B cell (primary cell): ENCODE measurements around the gene NDUFB10. TPM values are rescaled to one million over a fixed set of nuclear protein-coding genes. Genes with fewer than 3 reads are reported as not detected.

Experiments used
- ATAC-seq: fragments of 200-7000 bp; cut with Tn5 transposase; one replicate; pipeline ENCODE4 v1.10.0; 2021; ENCODE audit warnings: low read depth, mild to moderate bottlenecking, moderate number of reproducible peaks, moderate library complexity
- CTCF ChIA-PET: fragments of 350-600 bp; sonication (Branson Sonifier 250); formaldehyde crosslinking; loops from one replicate; lab custom pipeline; 2021; ENCODE audit warnings: antibody characterized with exemption, inconsistent platforms; lab: Charles Lee
- POLR2A ChIA-PET: fragments of 350-600 bp; sonication (Branson Sonifier 250); formaldehyde crosslinking; loops from one replicate; lab custom pipeline; 2021; ENCODE audit warnings: antibody characterized with exemption; lab: Charles Lee
- DNase-seq: peaks from one replicate; pipeline ENCODE4 v3.0.0; 2013
- H2AFZ ChIP-seq: 2 replicates; pipeline ENCODE4 v1.6.1; 2012; ENCODE audit warnings: mild to moderate bottlenecking, low read depth, low read length; ENCODE audit not compliant: insufficient read depth, poor library complexity, severe bottlenecking
- H3K27ac ChIP-seq, 2 donors: 1 replicate in 1 of 2; 2 replicates in 1 of 2; pipeline ENCODE4 v1.5.1; 2012 to 2013; ENCODE audit warnings: low read length in 2 of 2, mild to moderate bottlenecking in 2 of 2, moderate library complexity in 1 of 2
- H3K27me3 ChIP-seq, 4 experiments: fragments of 200-600 bp in 1 of 4; sonication (generic) in 1 of 4; replicated peaks in 1 of 4; 1 replicate in 2 of 4; 2 replicates in 2 of 4; pipeline versions ENCODE4 v1.6.1 to v1.7.0; 2013 to 2016; ENCODE audit warnings: low read length in 3 of 4, mild to moderate bottlenecking in 2 of 4, mixed read lengths in 1 of 4, moderate library complexity in 1 of 4; ENCODE audit not compliant: insufficient read depth in 4 of 4, control insufficient read depth in 3 of 4; ENCODE audit errors: control extremely low read depth in 1 of 4
- H3K36me3 ChIP-seq, 2 experiments: replicated peaks in 1 of 2; 1 replicate in 1 of 2; 2 replicates in 1 of 2; pipeline versions ENCODE4 v1.6.1 to v1.7.1; 2013; ENCODE audit warnings: low read length in 1 of 2; ENCODE audit not compliant: insufficient read depth in 2 of 2, control insufficient read depth in 1 of 2; ENCODE audit errors: control extremely low read depth in 1 of 2, extremely low read depth in 1 of 2
- H3K4me1 ChIP-seq, 2 donors: fragments of 200-600 bp in 1 of 2; sonication (generic) in 1 of 2; 1 replicate in 1 of 2; 2 replicates in 1 of 2; pipeline versions ENCODE4 v1.5.1 to v1.6.1; 2013 to 2017; ENCODE audit warnings: low read length in 2 of 2; ENCODE audit not compliant: control insufficient read depth in 2 of 2, insufficient read depth in 2 of 2
- H3K4me2 ChIP-seq: replicated peaks from 2 replicates; pipeline ENCODE3; 2012; ENCODE audit warnings: mild to moderate bottlenecking, low read depth, low read length; ENCODE audit not compliant: poor library complexity, severe bottlenecking
- H3K4me3 ChIP-seq, 5 experiments: fragments of 200-600 bp in 1 of 5; sonication (generic) in 1 of 5; 1 replicate in 3 of 5; 2 replicates in 2 of 5; pipeline versions ENCODE4 v1.5.1 to v1.7.0; 2011 to 2016; ENCODE audit warnings: low read length in 4 of 5, mild to moderate bottlenecking in 4 of 5, low read depth in 2 of 5, control low read depth in 1 of 5, moderate library complexity in 1 of 5; ENCODE audit not compliant: insufficient read depth in 1 of 5; ENCODE audit errors: control extremely low read depth in 1 of 5, extremely low read depth in 1 of 5
- H3K79me2 ChIP-seq: fragments of 200-600 bp; sonication (generic); one replicate; pipeline ENCODE4 v1.6.0; 2016; ENCODE audit warnings: low read length; ENCODE audit not compliant: control insufficient read depth, insufficient read depth
- H3K9ac ChIP-seq: fragments of 200-600 bp; sonication (generic); 2 replicates; pipeline ENCODE4 v1.6.1; 2017; ENCODE audit warnings: mild to moderate bottlenecking, low read length, moderate library complexity
- H3K9me3 ChIP-seq, 3 donors: one replicate each; pipeline versions ENCODE4 v1.6.1 to v1.7.1; 2013; ENCODE audit warnings: low read length in 2 of 3; ENCODE audit not compliant: control insufficient read depth in 2 of 3, insufficient read depth in 1 of 3; ENCODE audit errors: control extremely low read depth in 1 of 3
- H4K20me1 ChIP-seq: 2 replicates; pipeline ENCODE4 v1.6.0; 2012; ENCODE audit warnings: mild to moderate bottlenecking, low read length; ENCODE audit not compliant: insufficient read depth, control insufficient read depth, poor library complexity, severe bottlenecking
- H3K27ac Mint-ChIP-seq: one replicate; pipeline ENCODE4 v1.8.0; 2021; ENCODE audit warnings: mixed read lengths
- H3K27me3 Mint-ChIP-seq: one replicate; pipeline ENCODE4 v1.8.0; 2021; ENCODE audit warnings: mixed read lengths
- H3K4me1 Mint-ChIP-seq: one replicate; pipeline ENCODE4 v1.8.0; 2021; ENCODE audit warnings: mixed read lengths
- H3K4me3 Mint-ChIP-seq: one replicate; pipeline ENCODE4 v1.8.0; 2021; ENCODE audit warnings: mixed read lengths
- H3K9me3 Mint-ChIP-seq: one replicate; pipeline ENCODE4 v1.8.0; 2022; ENCODE audit warnings: mixed read lengths; ENCODE audit not compliant: insufficient read depth
- WGBS: methylation state at CpG from one replicate; pipeline ENCODE4 v1.1.5; 2013; ENCODE audit warnings: missing lambda C conversion rate; ENCODE audit not compliant: insufficient coverage; 5-methylcytosine and 5-hydroxymethylcytosine counted together
- intact Hi-C: fragments of 100-400 bp; cut with micrococcal nuclease; formaldehyde crosslinking; loops from one replicate; pipeline ENCODE4 v1.10.0; 2022
- polyA plus RNA-seq: library from polyadenylated mRNA; depleted of rRNA; stranded (reverse); fragments of >200 nt; gene quantifications from 2 replicates; pipeline ENCODE4 v1.2.3, GENCODE V29; 2012
- total RNA-seq, 2 donors: library from RNA; stranded (reverse); fragments of 120-200 nt in 1 of 2; gene quantifications; 1 replicate in 1 of 2; 2 replicates in 1 of 2; pipeline versions ENCODE4 v1.2.3 to v1.2.4, GENCODE V29; 2013 to 2022
- TF ChIP-seq, protein P1 (sequence below): fragments of 200-600 bp; IDR thresholded peaks from one replicate; pipeline ENCODE4 v1.8.0; 2022; ENCODE audit warnings: antibody characterized with exemption, mild to moderate bottlenecking

Gene NDUFB10
- total and polyA plus RNA-seq, 2 donors (not counting 1 experiment from before 2014, with no cell fraction given): 70.4 to 92.6 TPM

DNA sequence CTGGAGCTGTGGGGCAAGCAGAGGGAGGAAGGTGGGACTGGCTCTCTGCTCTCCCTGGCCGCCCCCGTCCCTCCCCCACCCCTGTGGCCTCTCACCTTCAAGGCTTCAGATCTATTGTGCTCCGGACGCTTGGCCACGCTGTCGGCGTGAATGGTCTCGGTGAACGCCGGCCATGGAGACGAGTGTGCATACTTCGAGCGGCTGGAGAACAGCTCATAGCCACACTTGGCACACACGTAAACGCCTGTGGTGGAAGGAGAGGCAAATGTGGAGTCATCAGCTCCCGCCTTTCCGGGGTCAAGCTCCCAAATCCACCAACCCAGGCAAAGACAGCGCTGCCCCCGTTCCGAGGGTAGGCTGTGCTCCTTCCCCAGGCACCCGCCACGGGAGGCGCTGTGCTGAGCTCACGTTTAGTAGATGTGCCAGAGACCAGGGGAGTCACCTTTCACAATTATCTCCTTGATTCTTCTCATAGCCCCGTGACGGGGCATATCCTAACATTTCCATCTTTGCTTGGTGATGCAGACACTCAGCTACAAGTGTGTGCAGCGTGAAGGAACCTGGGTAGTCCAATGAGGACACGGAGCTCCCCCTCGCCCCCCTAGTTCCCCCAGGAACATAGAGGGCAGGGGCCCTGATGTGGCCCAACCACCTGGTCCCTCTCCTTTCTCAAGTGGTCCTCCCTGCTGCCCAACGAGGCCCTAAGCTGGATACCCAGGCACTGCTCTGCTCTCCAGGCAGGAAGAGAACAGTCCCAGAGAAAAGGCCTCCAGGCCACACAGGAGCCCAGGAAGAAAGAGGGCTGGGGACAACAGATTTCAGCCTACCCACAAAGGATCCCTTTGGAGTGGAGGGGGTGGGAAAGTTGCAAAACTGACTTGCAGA lies 17.9 kb upstream of the NDUFB10 start:
- H3K27me3 Mint-ChIP-seq: no peaks in the 10 kb centered on the region
- POLR2A ChIA-PET: interaction anchor here (0.8 kb wide), 1 partner anchor 19 kb away, joined by 3 read pairs; no protein-coding TSS in a partner anchor
- Histone ChIP-seq H3K4me1 (peaks cover 14 to 19% of the 10 kb centered on the region in 2 donors), H3K27ac (no peak overlapping the region), H3K27me3 (no peaks in the 10 kb centered on the region), H3K36me3 (peaks cover 0 to 12% of the 10 kb centered on the region in 2 experiments), H3K9me3 (no peaks in the 10 kb centered on the region), H2AFZ (no peak overlapping the region), H3K4me2 (peak overlapping the region; percentile 81), H3K4me3 (peak overlapping the region in 1 of 5 experiments; percentile 42), H4K20me1 (no peaks in the 10 kb centered on the region), H3K9ac (no peak overlapping the region), H3K79me2 (no peaks in the 10 kb centered on the region)
- ATAC-seq: no peak
- H3K27ac Mint-ChIP-seq: peak overlapping the region; percentile 37
- DNase-seq: no peak
- no peaks in the 10 kb centered on the region for H3K9me3 Mint-ChIP-seq
- WGBS: 94% methylated on average over 27 of the region's 30 CpGs
- CTCF ChIA-PET: interaction anchor here (0.9 kb wide), 1 partner anchor 63 kb away, joined by 3 read pairs; no protein-coding TSS in a partner anchor
- H3K4me3 Mint-ChIP-seq: peak overlapping the region; percentile 90
- intact Hi-C loops: loop anchor here (1.0 to 10.0 kb wide), 2 partner anchors 12 to 53 kb away; no protein-coding TSS in a partner anchor
- TF ChIP-seq, protein P1, sequence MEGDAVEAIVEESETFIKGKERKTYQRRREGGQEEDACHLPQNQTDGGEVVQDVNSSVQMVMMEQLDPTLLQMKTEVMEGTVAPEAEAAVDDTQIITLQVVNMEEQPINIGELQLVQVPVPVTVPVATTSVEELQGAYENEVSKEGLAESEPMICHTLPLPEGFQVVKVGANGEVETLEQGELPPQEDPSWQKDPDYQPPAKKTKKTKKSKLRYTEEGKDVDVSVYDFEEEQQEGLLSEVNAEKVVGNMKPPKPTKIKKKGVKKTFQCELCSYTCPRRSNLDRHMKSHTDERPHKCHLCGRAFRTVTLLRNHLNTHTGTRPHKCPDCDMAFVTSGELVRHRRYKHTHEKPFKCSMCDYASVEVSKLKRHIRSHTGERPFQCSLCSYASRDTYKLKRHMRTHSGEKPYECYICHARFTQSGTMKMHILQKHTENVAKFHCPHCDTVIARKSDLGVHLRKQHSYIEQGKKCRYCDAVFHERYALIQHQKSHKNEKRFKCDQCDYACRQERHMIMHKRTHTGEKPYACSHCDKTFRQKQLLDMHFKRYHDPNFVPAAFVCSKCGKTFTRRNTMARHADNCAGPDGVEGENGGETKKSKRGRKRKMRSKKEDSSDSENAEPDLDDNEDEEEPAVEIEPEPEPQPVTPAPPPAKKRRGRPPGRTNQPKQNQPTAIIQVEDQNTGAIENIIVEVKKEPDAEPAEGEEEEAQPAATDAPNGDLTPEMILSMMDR: no peak
- H3K4me1 Mint-ChIP-seq: peaks cover 21% of the 10 kb centered on the region
